H54 (cell line): ENCODE results near the gene SERPINA10.
"Not testable (repeated sequence)": the region's sequence is repeated elsewhere in the genome, so short reads cannot be mapped to it uniquely, and the experiment has no call there.

Source experiments
- DNase-seq: peaks from one replicate; pipeline ENCODE4 v3.0.0; 2011; ENCODE audit warnings: low spot score, mixed read lengths; ENCODE audit not compliant: insufficient read length
- FAIRE-seq: peaks from 3 replicates; lab custom pipeline; 2011; peaks lifted over from hg19 to GRCh38; lab: Jason Lieb, UNC
- POLR2A ChIP-seq: IDR thresholded peaks from 2 replicates; pipeline ENCODE4 v1.6.1; 2011; ENCODE audit warnings: low read depth, mild to moderate bottlenecking, low read length

SERPINA10 gene

GRCh38 chr14:94305620-94306019, 12.6 kb upstream of the SERPINA10 start:
- FAIRE-seq (no peak), DNase-seq (no peak)
- no peak for TF ChIP-seq POLR2A

- FAIRE-seq, result no peak
- no peak for TF ChIP-seq POLR2A
These were observed 11.2 kb upstream of the SERPINA10 start for GRCh38 chr14:94304243-94304642.

GRCh38 chr14:94303111-94303510, 10.0 kb upstream of the SERPINA10 start:
- TF ChIP-seq POLR2A, result no peak
- no peak for FAIRE-seq

More at GRCh38 chr14:94304243-94304642, 11.2 kb upstream of the SERPINA10 start:
- DNase-seq, result no peak

GRCh38 chr14:94298130-94298529, 5.1 kb upstream of the SERPINA10 start:
- DNase-seq (no peak), FAIRE-seq (no peak)
- TF ChIP-seq POLR2A, result no peak

More at GRCh38 chr14:94303111-94303510, 10.0 kb upstream of the SERPINA10 start:
- no peak for DNase-seq

GRCh38 chr14:94296181-94296545, 3.1 kb upstream of the SERPINA10 start:
- not testable (repeated sequence) for DNase-seq, FAIRE-seq

- TF ChIP-seq POLR2A, result no peak
- no peak for FAIRE-seq
- no peak for DNase-seq
These were observed 2.5 kb upstream of the SERPINA10 start for GRCh38 chr14:94295360-94296180.

GRCh38 chr14:94293578-94293924, 483 bp upstream of the SERPINA10 start:
- DNase-seq (no peak), FAIRE-seq (no peak)
- no peak for TF ChIP-seq POLR2A

- no peak for TF ChIP-seq POLR2A
- no peak for DNase-seq
- no peak for FAIRE-seq
These were observed 569 bp downstream of the SERPINA10 start for GRCh38 chr14:94292526-94292871.

- no peak for FAIRE-seq
- no peak for DNase-seq
- no peak for TF ChIP-seq POLR2A
These were observed 1.1 kb downstream of the SERPINA10 start for GRCh38 chr14:94291906-94292525.

- FAIRE-seq (no peak), DNase-seq (no peak)
- no peak for TF ChIP-seq POLR2A
These were observed 1.7 kb downstream of the SERPINA10 start for GRCh38 chr14:94291159-94291905.

GRCh38 chr14:94290197-94290596, 2.9 kb downstream of the SERPINA10 start:
- no peak for TF ChIP-seq POLR2A
- DNase-seq (no peak), FAIRE-seq (no peak)

- FAIRE-seq, result no peak
- no peak for DNase-seq
- no peak for TF ChIP-seq POLR2A
These were observed 4.2 kb downstream of the SERPINA10 start for GRCh38 chr14:94288610-94289465.

GRCh38 chr14:94285158-94285557, 7.9 kb downstream of the SERPINA10 start:
- FAIRE-seq (no peak), DNase-seq (no peak)
- no peak for TF ChIP-seq POLR2A
